ENCODE measurements around the gene PLCL1. TPM values are rescaled to one million over a fixed set of nuclear protein-coding genes. Genes with fewer than 3 reads are reported as not detected.

The PLCL1 gene
- total RNA-seq, 1 experiment from 2014 or later, result 0.07 TPM

DNA sequence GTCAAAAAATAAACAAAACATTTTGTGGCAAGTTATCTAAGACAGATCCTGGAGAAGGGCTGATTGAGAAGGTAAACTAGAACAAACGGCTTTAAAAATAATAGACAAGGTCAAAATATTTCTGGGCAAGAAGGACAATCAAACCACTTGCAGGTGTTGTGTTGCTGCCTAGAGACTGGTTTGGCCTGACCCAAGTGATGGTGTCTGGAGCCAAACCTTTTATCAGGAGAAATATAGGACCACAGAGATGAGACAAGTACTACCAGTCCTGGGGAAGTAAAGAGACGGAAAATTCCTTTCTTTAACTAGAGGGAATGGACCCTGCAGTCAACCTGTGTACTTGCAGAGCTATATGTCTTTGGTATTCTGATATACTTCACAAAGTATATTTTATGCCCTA lies 44.2 kb downstream of the PLCL1 start:
- DNase-seq (ENCODE audit: low spot score), result no peak
- ChIA-PET CTCF (no interaction called here), POLR2A (no interaction called here)
- ATAC-seq, result no peak
- Mint-ChIP-seq H3K36me3 (no peaks in the 10 kb centered on the region), H3K27me3 (ENCODE audit: low read depth) (no peaks in the 10 kb centered on the region), H3K4me1 (peaks cover 6% of the 10 kb centered on the region), H3K27ac (no peak overlapping the region; the same call in 1 of the 2 replicates), H3K4me3 (no peak overlapping the region), H3K9me3 (no peaks in the 10 kb centered on the region)
- TF ChIP-seq, protein P1, sequence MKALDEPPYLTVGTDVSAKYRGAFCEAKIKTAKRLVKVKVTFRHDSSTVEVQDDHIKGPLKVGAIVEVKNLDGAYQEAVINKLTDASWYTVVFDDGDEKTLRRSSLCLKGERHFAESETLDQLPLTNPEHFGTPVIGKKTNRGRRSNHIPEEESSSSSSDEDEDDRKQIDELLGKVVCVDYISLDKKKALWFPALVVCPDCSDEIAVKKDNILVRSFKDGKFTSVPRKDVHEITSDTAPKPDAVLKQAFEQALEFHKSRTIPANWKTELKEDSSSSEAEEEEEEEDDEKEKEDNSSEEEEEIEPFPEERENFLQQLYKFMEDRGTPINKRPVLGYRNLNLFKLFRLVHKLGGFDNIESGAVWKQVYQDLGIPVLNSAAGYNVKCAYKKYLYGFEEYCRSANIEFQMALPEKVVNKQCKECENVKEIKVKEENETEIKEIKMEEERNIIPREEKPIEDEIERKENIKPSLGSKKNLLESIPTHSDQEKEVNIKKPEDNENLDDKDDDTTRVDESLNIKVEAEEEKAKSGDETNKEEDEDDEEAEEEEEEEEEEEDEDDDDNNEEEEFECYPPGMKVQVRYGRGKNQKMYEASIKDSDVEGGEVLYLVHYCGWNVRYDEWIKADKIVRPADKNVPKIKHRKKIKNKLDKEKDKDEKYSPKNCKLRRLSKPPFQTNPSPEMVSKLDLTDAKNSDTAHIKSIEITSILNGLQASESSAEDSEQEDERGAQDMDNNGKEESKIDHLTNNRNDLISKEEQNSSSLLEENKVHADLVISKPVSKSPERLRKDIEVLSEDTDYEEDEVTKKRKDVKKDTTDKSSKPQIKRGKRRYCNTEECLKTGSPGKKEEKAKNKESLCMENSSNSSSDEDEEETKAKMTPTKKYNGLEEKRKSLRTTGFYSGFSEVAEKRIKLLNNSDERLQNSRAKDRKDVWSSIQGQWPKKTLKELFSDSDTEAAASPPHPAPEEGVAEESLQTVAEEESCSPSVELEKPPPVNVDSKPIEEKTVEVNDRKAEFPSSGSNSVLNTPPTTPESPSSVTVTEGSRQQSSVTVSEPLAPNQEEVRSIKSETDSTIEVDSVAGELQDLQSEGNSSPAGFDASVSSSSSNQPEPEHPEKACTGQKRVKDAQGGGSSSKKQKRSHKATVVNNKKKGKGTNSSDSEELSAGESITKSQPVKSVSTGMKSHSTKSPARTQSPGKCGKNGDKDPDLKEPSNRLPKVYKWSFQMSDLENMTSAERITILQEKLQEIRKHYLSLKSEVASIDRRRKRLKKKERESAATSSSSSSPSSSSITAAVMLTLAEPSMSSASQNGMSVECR (CRISPR knock-in tag; IDR thresholded peaks at IDR 0.05; ENCODE audit: borderline replicate concordance), result no peak
- TF ChIP-seq IRF1 (CRISPR knock-in tag; IDR thresholded peaks at IDR 0.05), result no peak
- TF ChIP-seq, protein P2, sequence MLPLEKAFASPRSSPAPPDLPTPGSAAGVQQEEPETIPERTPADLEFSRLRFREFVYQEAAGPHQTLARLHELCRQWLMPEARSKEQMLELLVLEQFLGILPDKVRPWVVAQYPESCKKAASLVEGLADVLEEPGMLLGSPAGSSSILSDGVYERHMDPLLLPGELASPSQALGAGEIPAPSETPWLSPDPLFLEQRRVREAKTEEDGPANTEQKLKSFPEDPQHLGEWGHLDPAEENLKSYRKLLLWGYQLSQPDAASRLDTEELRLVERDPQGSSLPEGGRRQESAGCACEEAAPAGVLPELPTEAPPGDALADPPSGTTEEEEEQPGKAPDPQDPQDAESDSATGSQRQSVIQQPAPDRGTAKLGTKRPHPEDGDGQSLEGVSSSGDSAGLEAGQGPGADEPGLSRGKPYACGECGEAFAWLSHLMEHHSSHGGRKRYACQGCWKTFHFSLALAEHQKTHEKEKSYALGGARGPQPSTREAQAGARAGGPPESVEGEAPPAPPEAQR (CRISPR knock-in tag; IDR thresholded peaks at IDR 0.05), result no peak
- TF ChIP-seq MYBL2 (CRISPR knock-in tag; IDR thresholded peaks at IDR 0.05), result no peak
- no peak for TF ChIP-seq KAT7 (CRISPR knock-in tag; IDR thresholded peaks at IDR 0.05; ENCODE audit: borderline replicate concordance)
- TF ChIP-seq NR3C1 (CRISPR knock-in tag; conservative IDR thresholded peaks at IDR 0.05; ENCODE audit: low read depth), result no peak
- no peak for TF ChIP-seq ZNF317 (CRISPR knock-in tag; IDR thresholded peaks at IDR 0.05; ENCODE audit: borderline replicate concordance, low read depth)
- TF ChIP-seq JAZF1 (CRISPR knock-in tag; IDR thresholded peaks at IDR 0.05), result no peak
- no peak for TF ChIP-seq ESRRA (CRISPR knock-in tag; IDR thresholded peaks at IDR 0.05; ENCODE audit: borderline replicate concordance)
- TF ChIP-seq, protein P3, sequence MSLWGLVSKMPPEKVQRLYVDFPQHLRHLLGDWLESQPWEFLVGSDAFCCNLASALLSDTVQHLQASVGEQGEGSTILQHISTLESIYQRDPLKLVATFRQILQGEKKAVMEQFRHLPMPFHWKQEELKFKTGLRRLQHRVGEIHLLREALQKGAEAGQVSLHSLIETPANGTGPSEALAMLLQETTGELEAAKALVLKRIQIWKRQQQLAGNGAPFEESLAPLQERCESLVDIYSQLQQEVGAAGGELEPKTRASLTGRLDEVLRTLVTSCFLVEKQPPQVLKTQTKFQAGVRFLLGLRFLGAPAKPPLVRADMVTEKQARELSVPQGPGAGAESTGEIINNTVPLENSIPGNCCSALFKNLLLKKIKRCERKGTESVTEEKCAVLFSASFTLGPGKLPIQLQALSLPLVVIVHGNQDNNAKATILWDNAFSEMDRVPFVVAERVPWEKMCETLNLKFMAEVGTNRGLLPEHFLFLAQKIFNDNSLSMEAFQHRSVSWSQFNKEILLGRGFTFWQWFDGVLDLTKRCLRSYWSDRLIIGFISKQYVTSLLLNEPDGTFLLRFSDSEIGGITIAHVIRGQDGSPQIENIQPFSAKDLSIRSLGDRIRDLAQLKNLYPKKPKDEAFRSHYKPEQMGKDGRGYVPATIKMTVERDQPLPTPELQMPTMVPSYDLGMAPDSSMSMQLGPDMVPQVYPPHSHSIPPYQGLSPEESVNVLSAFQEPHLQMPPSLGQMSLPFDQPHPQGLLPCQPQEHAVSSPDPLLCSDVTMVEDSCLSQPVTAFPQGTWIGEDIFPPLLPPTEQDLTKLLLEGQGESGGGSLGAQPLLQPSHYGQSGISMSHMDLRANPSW (CRISPR knock-in tag; conservative IDR thresholded peaks at IDR 0.05; ENCODE audit: low read depth), result no peak
- no peak for TF ChIP-seq MLX (CRISPR knock-in tag; IDR thresholded peaks at IDR 0.05)
- TF ChIP-seq, protein P4, sequence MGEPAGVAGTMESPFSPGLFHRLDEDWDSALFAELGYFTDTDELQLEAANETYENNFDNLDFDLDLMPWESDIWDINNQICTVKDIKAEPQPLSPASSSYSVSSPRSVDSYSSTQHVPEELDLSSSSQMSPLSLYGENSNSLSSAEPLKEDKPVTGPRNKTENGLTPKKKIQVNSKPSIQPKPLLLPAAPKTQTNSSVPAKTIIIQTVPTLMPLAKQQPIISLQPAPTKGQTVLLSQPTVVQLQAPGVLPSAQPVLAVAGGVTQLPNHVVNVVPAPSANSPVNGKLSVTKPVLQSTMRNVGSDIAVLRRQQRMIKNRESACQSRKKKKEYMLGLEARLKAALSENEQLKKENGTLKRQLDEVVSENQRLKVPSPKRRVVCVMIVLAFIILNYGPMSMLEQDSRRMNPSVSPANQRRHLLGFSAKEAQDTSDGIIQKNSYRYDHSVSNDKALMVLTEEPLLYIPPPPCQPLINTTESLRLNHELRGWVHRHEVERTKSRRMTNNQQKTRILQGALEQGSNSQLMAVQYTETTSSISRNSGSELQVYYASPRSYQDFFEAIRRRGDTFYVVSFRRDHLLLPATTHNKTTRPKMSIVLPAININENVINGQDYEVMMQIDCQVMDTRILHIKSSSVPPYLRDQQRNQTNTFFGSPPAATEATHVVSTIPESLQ (CRISPR knock-in tag; IDR thresholded peaks at IDR 0.05), result no peak

All from WTC11 (cell line).